NCI-H1436 treated with DMSO at 0.1 percent for 48 hours (cell line): Measurements from ENCODE around the gene CMSS1.

Experiments
- DNase-seq: peaks from one replicate; lab custom pipeline; 2025; lab: John Stamatoyannopoulos, UW

The CMSS1 gene

DNA sequence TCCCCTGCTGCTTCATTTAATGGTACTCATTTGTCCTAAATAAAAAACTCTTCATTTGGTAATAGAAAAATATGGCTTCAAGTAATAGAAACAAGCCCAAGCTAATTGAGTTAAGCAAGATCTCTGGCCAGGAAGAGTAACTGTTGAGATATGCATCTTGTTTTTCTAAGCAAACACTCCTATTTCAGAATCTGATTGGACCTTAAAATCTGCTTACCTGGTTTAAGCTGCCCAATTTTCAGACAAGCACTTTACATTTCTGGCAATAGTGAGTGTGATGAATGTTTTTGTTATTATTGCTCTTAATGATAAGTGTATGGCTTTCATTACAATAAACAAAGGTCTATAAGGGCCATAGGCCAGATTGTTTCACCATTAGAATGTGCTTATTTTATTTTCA, 86.2 kb downstream of the CMSS1 start:
- DNase-seq: no peak

DNA sequence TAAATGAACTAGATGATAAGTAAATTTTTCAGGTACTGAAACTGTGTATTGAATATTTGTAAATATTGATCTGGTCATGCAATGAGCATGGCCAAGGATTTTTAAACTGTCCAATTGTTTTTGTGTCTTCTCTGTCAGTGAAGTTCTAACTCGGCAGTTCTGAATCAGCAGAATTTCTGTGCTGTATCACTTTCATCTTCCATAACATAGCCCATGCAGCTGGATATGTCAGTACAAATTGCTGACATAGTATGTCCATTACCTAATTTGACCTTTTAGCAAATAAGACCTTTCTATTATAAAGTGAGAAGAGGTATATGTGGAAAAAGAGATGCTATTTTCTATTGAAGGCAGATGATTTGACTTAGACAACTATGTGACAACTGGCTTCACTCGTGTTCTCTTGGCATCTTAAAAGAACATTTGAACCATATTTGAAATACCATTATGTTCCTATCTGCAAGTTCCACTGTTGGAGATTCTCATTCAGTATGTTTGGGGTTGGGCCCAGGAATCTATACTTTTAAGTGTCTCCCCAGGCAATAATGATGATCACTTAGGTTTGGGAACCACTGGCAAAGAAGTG, 90.4 kb downstream of the CMSS1 start:
- DNase-seq: no peak

DNA sequence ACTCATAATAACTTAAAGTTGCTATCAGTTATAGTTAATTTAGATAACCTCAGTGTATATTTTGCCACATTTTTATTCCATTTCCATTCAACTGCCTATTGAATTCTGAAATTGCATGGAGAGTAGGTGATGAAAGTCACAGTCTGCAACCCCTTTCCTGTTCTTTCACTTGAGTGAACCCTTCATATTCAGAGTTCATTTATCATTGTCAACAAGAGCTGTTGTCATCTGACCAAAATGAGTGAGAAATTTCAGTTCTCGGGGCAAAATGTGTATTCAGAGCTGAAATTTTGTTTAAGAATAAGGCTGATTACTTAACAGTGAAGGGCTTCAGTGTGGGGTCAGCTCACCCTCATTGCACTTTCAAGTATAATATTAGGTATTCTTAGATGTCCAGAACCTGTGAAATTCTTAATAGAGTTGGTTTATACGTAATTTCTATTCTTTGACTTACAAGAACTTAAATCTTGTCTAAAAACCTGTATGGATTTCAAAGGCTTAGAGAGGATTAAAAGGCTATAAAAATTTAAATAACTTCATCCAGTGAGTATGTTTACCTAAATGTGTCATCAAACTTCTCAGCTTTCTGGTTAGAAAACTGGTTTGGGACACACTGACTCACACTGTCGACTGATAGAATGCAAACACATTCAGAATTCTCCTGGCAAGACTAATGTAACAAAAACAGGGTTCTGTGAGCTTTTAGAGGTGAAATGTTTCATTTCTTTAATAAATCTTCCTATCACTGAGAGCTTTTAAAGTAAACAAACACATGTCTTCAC, 92.2 kb downstream of the CMSS1 start:
- DNase-seq: no peak

DNA sequence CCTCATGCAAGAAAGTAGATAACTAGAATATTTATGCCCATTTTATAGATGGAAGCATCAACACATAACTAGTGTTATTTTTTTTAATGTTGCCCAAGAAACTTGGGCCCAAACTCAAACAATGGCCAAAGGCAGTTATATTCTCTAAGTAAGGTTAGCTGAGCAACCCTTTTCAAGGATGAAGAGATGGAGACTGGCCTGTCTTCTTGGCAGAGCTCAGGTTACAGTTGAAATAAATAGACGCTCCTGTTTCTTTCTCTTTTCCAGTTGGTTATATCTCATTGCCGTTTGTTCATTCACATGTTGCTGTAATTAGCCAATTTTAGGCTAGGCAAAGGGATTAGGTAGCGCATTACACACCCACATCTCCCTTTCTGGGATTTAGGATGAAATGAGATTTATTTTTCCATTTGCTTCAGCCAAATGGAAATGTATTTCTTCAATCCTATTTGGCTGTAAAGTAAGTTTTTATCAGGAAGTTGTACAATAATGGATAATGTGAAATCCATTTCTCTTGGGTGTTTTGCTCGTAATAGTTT, 93.2 kb downstream of the CMSS1 start:
- no peak for DNase-seq

DNA sequence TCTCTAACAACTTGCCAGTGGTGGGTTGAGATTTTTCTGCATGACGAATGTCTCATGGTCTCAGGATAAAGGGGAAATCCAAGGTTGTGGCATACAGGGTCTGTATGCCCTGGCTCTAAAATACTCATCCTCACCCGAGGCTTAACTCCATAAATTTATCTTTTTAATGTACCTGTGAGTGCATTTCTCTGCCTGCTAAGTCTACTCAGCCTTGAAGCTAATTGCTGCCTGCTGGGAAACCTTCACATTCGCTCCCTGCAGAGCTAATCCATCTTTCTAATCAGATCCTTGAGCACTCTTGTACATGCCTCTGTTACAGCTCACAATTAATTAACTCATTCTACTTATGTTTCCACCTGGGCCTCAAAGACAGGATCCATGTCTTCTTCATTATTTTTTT, 93.8 kb downstream of the CMSS1 start:
- no peak for DNase-seq

DNA sequence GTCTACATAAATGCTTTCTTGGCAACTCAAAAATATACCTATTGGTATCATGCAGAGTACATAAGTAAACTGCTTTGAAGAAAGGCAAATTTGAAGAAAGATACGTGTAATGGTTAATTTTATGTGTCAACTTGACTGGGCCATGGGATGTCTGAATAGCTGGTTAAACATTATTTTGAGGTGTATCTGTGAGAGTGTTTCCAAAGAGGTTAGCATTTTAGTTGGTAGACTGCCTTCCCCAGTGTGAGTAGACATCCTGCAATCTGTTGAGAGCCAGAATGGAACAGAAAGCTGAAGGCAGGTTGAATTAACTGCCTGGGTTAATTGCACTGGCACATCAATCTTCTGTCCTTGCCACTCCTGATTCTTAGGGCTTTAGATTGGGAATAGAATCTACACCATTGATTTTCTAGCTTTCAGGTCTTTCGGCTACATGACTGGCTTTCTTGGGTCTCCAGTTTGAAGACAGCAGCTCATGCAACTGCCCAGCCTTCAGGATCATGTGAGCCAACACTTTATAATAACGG, 98.3 kb downstream of the CMSS1 start:
- DNase-seq: no peak

DNA sequence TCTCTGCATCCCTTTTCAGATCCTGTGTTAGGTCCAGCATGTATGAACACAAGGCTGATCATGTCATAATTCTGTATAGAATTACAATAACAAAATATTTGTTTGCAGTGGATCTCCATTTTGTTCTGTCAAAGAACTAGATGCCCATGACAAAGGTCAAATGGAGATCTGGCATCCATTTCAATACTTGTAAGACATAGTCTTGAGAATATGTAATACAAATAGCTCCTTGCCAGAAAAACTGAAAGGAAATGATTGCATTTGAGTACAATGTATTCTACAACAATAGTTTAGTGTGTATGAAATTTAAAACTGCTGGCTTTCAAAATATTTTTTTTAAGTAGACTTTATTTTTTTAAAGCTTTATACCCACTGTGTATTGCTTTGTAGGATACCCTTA, 101.1 kb downstream of the CMSS1 start:
- no peak for DNase-seq

DNA sequence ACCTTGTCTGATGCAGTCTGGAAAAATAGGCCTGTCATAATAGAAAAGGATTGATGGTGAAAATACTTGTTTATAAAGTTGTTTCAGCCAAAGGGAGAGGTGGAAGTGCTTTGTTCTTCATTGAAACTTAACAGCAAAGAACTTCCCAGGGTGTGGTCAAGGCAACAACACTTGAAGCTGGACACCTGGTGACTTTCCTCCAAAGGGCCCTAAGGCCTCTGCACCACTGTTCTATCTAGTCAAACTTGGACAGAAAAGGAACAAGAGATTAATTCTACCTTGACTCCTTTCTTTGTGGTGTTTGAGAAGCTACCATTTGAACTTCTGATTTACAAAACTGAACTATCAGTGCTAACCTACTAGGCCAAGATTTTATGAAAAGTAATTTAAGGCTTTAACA, 102.0 kb downstream of the CMSS1 start:
- DNase-seq: no peak

DNA sequence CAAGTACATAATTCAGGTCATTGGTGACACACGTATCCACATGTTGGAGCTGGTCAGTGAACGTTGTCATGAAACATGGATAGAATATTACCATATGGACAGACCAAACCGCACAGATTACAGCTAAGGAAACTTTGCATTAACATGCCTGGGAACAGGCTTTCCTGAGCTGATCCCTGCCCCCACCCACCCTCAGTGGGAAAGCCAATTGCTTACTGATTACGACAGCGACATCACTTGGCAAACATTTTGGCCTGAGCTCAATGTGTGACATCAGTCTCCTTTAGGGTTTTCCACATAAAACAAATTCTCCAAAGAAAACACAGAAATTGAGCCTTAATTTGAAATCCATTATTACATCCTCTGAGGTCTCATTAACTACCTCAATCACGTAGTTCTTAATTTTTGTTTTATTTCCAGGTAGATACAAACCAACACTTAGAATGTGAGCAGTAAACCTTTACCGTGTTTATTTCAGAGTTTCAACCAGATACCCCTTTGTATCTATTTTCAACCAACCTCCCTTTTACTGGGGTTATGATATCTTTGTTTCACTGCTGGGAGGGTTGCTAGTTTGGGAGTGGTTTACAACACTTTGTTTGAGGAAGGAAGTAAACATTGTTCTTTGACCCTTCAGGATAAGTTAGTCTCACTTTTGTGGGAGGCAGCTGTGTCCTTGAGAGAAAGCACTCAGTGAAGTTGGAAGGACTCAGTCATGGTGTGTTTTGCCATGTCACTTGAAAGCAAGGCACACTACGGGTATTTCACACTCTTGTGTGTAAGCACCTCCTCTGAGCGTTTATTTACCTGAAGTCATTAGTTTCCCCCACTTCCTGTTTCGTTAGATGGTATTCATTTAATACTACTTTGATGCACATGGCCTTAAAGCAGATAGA, 103.1 kb downstream of the CMSS1 start:
- DNase-seq: no peak

DNA sequence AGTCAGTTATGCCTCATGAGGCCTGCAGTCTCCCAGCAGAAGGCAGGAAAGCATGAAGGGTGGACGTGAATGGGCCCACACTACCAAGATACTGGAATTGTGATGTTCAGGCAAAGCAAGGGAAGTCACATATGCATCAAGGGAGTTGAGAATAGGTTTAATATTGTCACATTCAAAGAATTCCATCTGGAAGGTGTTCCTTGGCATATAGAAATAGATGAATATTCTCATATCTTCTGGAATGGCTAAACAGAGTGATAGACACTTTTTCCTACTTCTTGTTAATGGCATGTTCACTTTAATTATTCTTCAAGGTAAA, 103.7 kb downstream of the CMSS1 start:
- DNase-seq: no peak

DNA sequence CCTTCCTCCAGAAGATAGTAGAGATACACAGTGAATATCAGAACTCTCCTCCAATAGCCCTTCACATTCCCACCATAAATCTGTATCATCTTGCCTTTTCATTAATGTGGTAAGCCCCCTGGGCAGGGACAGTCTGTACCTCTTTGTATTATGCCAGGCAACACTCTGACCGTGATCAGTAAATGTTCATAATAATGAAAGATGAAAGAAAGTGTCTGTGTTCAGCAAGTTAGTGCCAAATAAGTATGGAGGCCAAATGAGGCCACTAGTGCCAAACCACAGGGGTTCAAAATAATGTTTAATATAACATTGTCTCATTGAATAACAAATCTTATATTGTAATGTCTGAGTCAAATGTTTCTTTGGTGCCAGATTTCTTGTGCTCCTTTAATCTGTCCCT, 104.3 kb downstream of the CMSS1 start:
- DNase-seq: no peak

DNA sequence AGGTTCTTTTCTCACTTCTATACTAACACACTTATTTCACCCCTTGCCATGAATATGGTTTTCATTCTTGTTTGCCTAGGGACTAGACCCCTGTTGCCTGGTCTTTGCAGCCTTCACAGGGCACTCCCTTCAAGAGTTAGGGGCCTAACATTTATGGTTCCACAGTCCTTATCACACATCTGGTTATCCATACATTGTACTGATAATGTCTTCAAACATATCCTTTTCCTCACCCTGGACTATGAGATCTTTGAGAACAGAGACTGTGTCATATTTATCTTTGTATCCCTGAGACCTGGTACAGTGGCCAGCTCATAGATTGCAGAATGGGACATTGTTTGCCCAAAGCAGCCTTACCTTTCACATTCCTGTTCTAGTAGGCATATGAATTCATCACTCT, 106.2 kb downstream of the CMSS1 start:
- DNase-seq: no peak

DNA sequence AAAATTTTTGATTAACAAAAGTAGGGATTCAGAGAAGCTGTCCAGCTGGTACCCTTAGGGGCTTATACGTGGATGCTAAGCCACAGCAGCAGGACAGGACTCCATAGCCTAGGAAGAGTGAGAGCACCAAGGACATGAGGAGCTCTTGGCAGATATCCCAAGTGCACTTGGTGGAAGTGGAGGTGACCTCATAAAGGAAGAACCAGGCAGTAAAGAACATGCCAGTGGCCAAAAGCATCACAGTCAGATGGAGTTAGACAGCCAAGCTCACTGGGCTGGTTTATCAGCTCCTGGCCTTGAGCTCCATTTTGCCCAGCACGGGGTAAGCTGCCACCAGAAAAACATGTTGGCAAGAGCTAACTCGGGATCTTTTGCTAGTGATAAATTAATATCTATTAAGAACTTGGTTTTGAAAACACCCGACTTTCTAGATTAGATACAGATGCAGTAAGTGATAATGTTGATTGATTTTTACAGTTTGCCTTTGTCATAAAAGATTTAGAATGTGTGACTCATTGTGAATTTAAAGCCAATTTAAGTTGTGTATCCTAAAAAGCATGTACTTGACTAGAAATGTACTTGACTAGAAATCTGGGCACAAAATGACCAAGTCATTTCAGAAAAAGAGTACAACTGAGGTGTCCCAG, 108.0 kb downstream of the CMSS1 start:
- no peak for DNase-seq

DNA sequence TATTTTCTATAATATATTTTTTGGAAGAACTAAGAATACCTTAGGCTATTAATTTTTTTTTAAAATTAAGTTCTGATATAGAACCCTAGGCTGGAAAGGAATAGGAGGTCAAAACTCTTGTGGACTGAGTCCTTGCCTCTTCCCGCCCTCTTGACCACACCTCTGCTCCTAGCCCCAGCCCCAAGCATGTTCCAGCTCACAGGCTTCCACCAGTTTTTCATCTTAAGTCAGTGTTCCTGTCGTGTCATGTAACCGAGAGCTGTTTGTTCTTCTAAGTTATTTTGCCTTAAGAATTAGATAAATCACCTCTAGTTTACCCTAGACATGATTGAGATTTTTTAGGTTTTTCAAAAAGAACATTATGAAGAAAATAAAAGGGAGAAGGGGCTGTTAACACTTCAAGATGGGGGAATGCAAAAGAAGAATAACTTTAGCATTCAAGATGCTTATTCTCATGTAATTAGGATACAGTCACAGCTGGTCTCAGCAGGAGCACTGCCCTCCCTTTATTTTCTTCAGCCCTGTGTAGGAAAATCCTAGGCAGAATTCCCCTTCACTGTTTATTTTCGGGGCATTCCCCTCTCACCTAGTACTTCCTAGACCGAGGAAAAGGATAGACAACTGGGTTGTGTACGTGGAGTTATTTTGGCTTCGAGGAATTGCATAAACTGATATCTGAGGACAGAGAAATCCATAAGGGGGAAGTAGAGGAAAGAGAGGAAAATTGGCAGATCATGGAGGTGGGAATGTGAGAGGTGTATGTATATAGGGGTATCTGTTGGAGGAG, 110.2 kb downstream of the CMSS1 start:
- DNase-seq: no peak

DNA sequence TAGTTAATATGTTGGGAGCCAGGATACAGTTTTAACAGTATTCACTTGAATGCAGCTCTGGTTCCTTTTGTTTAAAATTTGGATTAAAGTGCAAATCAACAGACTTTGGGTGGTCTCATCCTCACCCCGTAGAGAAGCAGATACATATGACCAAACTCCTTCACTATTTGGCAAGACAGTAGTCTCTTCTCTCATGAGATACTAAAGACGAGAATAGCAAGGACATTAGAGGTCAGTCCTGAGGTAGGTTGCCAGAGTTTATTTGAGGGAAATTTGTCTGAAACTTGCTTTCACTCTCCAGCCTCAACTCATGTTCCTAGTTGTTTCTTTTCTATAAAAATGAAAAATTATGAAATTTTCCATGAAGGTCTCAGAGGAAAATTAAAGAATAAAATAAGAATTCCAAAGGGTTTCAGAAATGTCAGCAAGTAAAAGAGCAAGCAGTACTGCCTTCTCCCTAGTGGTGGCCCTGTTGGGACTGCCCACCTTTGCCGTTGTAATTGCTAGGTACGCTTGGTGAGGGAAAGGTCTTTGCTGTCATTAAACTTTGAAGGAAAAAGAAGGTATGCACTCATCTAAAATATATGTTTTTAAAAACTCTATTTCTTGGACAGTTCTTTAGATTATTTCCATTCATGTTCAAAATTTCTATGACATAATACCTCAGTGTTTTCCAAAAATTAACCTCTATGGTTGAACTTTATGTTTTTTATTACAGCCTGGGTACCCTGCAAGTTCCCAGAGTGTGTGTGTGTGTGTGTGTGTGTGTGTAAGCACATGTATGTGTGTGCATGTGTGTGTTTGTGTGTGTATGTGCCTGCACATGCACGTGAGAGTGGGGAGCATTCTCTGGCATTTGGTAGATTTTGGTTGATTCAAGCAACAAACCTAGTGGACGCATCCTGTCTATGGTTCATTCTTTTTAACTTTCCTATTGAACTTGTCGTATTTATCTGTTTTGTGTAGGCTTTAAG, 111.4 kb downstream of the CMSS1 start:
- DNase-seq: no peak

DNA sequence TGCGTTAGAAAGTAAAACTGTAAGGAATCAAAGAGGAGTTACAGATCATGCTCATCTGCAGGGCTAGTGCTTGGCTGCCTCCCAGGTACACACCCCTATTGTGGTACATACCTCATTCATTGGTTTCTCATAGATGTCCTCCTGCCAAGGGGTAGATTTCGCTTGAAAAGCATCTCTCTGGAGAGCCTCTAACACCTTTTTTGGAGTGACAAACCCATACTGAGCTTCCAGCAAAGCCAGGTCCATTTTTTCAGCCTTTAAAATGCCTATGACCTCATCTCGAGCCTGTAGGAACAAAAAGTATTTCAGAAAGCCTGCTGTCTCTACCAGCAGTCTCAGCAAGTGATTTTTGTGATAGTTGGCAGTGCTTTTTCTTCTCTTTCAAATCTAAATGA, 112.1 kb downstream of the CMSS1 start:
- no peak for DNase-seq

DNA sequence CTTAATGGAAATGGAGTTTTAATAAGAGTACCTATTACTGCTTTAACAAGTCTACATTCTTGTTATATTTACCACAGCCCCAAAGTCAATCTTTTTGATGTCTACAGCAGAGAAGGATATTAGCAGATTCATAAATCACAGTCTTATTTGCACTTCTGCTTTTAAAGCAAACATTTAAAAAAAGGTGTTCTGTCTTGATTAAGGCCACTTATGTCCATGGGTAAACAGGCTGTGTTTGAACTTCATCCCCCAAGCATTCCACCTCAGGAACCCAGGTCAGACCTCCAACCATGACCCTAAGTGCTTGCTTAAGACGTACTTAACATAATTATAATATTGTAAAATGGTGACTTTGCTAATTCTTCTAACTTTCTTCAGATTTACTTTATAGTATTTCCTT, 113.4 kb downstream of the CMSS1 start:
- no peak for DNase-seq

DNA sequence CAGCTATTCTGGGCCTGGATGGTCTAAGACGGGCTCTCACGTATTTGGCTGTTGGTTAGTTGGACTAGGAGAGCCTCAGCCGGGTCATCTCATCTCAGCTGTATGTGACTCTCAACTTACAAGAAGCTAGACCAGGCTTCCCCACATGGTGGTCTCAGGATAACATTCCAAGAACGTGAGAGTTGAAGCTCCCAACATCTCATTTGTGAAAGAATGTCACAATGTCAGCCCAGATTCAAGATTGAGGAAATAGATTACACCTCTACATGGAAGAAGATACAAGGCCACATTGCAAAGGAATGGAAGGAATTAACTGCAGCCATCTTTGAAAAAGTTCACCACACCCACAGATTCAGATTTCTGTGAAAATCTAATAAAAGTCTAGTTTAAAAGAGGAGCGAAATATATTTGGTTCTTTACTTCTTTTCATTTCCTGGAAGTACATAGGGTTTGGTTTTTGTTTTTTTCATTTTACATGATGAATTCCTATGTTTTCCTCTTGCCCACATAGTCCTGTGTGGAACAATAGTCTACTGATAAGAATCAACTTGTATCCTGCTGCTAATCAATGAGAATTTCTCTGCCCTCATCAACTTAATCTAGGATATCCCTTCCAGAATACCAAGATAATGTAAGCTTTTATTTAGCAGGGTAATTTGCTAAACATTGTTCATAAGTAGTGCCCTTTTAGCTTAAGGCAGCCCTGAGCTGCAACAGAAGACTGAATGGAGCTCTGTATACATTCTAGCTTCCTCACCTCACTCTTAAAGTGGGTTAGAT, 116.5 kb downstream of the CMSS1 start:
- DNase-seq: no peak
